Neural progenitor cell (in vitro differentiated cells): ENCODE measurements around the gene IFT88.

Experiments
- EZH2phosphoT487 ChIP-seq: fragments of 200-600 bp; sonication (generic); IDR thresholded peaks from 2 replicates; pipeline ENCODE4 v1.6.1; 2017; ENCODE audit warnings: antibody characterized with exemption
- TF ChIP-seq, protein P1 (sequence below): fragments of 200-600 bp; sonication (generic); IDR thresholded peaks from 2 replicates; pipeline ENCODE4 v1.5.1; 2017; ENCODE audit warnings: antibody characterized with exemption, mild to moderate bottlenecking

GRCh38 chr13:20637811-20638210, 70.9 kb downstream of the IFT88 start:
- TF ChIP-seq, protein P1, sequence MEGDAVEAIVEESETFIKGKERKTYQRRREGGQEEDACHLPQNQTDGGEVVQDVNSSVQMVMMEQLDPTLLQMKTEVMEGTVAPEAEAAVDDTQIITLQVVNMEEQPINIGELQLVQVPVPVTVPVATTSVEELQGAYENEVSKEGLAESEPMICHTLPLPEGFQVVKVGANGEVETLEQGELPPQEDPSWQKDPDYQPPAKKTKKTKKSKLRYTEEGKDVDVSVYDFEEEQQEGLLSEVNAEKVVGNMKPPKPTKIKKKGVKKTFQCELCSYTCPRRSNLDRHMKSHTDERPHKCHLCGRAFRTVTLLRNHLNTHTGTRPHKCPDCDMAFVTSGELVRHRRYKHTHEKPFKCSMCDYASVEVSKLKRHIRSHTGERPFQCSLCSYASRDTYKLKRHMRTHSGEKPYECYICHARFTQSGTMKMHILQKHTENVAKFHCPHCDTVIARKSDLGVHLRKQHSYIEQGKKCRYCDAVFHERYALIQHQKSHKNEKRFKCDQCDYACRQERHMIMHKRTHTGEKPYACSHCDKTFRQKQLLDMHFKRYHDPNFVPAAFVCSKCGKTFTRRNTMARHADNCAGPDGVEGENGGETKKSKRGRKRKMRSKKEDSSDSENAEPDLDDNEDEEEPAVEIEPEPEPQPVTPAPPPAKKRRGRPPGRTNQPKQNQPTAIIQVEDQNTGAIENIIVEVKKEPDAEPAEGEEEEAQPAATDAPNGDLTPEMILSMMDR = no peak
- no peak for TF ChIP-seq EZH2phosphoT487
